Neuron (in vitro differentiated cells): Measurements from ENCODE around the gene PFN3.

Experiments used
- H2AFZ ChIP-seq: one replicate; pipeline ENCODE4 v1.6.1; 2013; ENCODE audit warnings: low read depth, mild to moderate bottlenecking, inconsistent platforms, low read length, moderate library complexity
- H3K27me3 ChIP-seq: one replicate; pipeline ENCODE4 v1.6.1; 2013; ENCODE audit warnings: low read length; ENCODE audit not compliant: insufficient read depth
- H3K36me3 ChIP-seq: one replicate; pipeline ENCODE4 v1.6.1; 2013; ENCODE audit warnings: low read length; ENCODE audit not compliant: insufficient read depth
- H3K4me1 ChIP-seq: one replicate; pipeline ENCODE4 v1.6.1; 2013; ENCODE audit warnings: low read length; ENCODE audit not compliant: insufficient read depth
- H3K4me3 ChIP-seq: 2 replicates; pipeline ENCODE4 v1.5.1; 2013; ENCODE audit warnings: mild to moderate bottlenecking, low read length, moderate library complexity
- H3K9me3 ChIP-seq: one replicate; pipeline ENCODE4 v1.6.1; 2013; ENCODE audit warnings: low read length

PFN3 gene

DNA sequence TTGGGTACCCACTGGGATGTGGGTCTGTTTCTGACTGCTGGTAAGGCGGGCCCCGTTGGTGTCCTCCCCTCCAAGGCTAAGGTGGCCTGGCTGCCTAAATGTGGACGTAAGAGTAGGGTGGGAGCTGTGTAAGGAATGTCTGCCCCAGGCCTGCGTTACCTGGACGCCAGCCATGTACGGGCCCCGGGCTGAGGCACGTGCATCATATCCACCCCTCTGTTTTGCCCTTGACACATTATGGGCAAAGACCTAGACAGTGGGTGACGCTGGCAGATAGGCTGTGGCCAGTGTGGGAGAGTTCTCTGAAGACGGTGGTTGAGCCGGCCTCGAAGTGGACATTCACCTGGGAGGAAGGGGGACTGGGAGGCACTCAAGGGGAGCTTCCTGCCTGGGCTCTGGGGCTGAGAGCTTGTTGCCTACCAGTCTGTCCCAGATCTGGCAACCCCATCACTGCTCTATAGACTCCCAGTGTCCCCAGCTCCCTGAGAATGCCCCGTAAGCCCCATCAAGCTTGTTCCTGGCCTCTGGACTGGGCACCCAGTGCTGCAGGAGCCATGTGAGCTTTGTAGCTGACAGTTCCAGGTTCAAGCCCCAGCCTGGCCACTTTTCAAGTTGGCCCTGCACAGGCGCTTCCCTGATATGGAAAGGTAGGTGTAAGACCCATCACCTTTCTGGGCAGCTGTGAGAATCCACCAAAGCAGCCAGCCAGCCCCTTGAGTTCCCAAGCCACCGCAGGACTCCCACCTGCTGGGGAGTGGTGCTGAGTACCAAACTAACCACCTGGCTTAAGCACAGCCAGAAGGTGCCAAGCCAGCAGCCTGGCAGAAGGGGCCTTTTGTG is 42.9 kb upstream of the PFN3 start:
- no peak overlapping the region for H2AFZ ChIP-seq
- H3K4me1 ChIP-seq, result peaks cover 35% of the 10 kb centered on the region
- H3K9me3 ChIP-seq, result no peaks in the 10 kb centered on the region
- no peaks in the 10 kb centered on the region for H3K27me3 ChIP-seq
- peaks cover 10% of the 10 kb centered on the region for H3K36me3 ChIP-seq
- H3K4me3 ChIP-seq, result no peak overlapping the region

DNA sequence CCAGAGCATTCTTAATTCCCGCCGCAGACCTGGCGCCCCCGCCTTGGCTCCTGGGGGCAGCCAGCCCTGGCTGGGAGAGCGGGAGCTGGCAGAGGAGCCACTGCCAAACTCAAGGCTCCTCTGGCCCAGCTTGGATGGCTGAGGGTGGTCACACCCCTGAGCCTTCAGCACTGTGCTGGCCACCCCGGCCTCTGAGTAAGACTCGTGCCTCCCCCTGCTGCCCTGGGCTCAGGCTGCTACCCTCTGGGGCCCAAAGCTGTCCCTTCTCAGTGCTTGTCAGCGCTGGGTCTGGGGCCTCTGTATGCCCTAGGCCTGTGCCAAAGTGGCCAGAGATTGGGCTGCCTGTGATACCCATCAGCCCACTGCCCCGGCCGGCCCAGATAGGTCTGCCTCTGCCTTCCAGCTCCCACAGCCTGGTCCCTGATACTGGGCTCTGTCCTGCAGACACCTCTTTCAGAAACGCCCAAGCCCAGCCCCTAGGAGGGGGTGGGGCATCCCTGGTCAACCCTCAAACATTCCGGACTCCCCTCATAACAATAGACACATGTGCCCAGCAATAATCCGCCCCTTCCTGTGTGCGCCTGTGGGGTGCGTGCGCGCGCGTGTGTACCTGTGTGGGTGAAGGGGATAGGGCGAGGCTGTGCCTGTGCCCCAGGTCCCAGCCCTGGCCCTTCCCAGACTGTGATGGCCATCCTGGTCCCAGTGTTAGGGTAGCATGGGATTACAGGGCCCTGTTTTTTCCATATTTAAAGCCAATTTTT is 41.8 kb upstream of the PFN3 start:
- no peak overlapping the region for H2AFZ ChIP-seq
- no peaks in the 10 kb centered on the region for H3K27me3 ChIP-seq
- no peaks in the 10 kb centered on the region for H3K9me3 ChIP-seq
- no peak overlapping the region for H3K4me3 ChIP-seq
- H3K36me3 ChIP-seq, result peaks cover 19% of the 10 kb centered on the region
- peaks cover 24% of the 10 kb centered on the region for H3K4me1 ChIP-seq

DNA sequence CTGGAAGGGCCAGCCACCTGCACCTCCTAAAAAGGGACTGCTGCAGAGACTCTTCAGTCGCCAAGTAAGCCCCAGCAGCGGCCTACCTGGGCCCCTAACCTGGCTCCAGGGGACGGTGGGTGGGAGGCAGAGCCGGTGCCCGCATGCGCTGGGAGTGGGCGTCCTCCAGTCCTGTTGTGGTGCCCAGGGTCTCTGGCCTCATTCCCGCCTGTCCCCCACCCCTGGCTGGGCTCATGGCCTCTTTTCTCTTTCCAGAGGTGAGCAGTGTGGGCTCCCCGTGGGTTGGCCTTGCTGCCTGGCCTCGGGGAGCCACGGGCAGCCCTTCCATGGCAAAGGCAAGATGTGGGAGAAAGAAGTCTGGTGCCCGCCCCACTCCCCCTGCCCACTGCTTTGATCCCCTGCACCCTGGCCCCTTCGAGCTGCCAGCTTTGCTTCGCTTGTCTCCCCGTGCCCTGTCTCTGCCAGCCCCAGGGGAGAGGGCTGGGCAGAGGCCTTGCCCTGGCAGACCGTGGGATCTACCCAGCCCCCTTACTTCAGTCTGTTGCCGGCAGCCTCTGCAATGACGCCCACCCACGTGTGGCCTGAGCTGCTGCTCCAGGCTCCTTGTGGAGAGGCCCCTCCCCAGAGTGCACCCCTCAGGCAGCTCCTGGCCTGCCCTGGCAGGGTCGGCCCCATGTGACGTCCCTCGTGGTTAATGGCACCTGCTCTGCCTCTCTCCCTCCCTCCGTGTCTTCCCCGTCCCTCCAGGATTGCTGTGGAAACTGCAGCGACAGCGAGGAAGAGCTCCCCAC is 40.7 kb upstream of the PFN3 start:
- Histone ChIP-seq H3K9me3 (no peaks in the 10 kb centered on the region), H3K4me1 (peaks cover 22% of the 10 kb centered on the region), H3K27me3 (no peaks in the 10 kb centered on the region), H2AFZ (no peak overlapping the region), H3K36me3 (peaks cover 22% of the 10 kb centered on the region), H3K4me3 (no peak overlapping the region)

DNA sequence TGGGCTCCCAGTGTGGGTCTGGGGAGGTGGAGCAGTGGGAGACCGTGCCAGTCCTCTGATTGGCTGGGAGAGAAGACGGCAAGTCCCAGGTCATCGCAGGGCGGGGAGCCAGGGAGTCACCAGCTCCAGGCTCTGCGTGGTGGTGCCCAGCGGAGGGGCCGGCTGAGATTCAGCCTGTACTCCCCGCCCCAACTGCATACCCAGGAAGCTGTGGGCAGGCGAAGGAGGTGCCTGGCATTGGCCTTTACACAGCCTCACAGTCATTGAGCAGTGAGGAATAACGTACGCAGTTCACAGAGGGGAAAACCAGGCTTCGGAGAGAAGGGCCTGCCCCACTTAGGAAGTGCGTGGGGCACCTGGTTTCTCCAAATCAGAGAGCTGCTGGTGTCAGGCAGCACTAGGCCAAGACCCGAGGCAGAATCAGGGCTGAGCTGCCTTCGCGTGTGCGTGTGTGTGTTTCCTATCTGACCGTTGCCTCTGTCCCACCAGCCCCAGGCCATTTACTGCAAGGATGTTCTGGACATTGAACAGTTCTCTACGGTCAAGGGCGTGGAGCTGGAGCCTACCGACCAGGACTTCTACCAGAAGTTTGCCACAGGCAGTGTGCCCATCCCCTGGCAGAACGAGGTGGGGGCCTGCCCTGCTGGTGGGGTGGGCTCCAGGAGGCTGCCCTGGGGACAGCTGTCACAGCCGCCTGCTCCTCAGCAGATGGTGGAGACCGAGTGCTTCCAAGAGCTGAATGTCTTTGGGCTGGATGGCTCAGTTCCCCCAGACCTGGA is 39.9 kb upstream of the PFN3 start:
- Histone ChIP-seq H2AFZ (no peak overlapping the region), H3K4me1 (peaks cover 14% of the 10 kb centered on the region), H3K9me3 (no peaks in the 10 kb centered on the region), H3K36me3 (peaks cover 28% of the 10 kb centered on the region), H3K4me3 (no peak overlapping the region), H3K27me3 (no peaks in the 10 kb centered on the region)

DNA sequence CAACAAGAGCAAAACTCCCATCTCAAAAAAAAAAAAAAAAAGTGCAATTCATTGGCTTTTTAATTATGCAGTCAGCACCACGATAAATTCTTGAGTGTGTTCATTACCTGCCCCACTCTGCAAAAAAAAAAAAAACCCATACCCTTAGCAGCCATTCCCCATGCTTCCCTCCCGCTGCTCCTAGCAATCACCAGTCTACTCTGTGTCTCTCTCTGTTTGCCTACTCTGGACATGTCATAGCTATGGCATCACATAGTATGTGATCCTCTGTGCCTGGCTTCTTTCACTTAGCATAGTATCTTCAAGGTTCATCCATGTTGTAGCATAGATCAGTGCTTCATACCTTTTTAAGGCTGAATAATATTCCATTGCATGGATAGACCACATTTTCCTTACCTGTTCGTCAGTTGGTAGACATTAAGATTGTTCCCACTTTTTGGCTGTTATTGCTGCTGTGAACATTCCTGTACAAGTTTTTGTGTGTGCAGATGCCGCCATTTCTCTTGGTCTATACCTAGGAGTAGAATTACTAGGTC is 39.1 kb upstream of the PFN3 start:
- Histone ChIP-seq H3K27me3 (no peaks in the 10 kb centered on the region), H3K4me1 (peaks cover 6% of the 10 kb centered on the region), H3K36me3 (peaks cover 32% of the 10 kb centered on the region), H3K9me3 (no peaks in the 10 kb centered on the region), H3K4me3 (no peak overlapping the region), H2AFZ (no peak overlapping the region)

DNA sequence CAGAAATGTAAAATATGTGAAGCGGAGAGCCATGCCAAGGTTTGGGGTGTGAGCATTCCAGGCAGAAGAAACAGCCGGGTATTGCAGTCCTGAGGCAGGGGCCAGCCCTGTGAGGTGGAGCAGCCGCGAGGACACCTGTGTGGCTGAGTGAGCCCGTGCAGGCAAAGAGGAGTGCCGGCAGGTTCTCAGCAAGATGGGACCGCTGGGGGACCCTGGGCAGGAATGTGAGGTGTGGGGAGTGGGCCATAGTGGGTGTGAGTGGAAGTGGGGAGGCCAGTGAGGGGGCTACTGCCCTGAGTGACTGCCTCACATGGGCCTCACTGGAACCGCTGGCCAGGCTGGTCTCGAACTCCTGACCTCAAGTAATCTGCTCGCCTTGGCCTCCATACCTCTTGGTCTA is 38.0 kb upstream of the PFN3 start:
- H3K27me3 ChIP-seq, result no peaks in the 10 kb centered on the region
- H3K4me1 ChIP-seq, result no peaks in the 10 kb centered on the region
- no peak overlapping the region for H3K4me3 ChIP-seq
- no peaks in the 10 kb centered on the region for H3K9me3 ChIP-seq
- no peak overlapping the region for H2AFZ ChIP-seq
- H3K36me3 ChIP-seq, result peaks cover 43% of the 10 kb centered on the region

DNA sequence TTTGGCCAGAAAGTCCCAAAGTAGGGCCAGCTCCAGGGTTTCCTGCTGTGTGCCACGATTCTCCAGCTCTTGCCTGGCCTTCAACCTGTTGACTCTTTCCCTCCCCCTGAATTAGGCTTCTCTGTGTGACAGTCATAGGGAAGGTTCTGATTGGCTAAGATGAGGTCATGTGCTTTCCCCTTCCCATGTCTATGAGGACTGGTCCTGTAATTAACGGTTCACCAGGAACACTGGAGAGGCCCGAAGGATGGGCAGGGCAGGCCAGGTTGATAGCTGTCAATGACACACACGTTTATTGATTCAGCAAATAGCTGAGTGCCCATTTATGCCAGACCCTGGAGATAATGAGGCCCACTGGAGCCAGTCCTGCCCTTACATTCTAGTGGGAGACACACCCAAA is 37.2 kb upstream of the PFN3 start:
- H3K27me3 ChIP-seq, result no peaks in the 10 kb centered on the region
- H3K36me3 ChIP-seq, result peaks cover 51% of the 10 kb centered on the region
- no peak overlapping the region for H3K4me3 ChIP-seq
- H3K9me3 ChIP-seq, result no peaks in the 10 kb centered on the region
- H2AFZ ChIP-seq, result no peak overlapping the region
- no peaks in the 10 kb centered on the region for H3K4me1 ChIP-seq

DNA sequence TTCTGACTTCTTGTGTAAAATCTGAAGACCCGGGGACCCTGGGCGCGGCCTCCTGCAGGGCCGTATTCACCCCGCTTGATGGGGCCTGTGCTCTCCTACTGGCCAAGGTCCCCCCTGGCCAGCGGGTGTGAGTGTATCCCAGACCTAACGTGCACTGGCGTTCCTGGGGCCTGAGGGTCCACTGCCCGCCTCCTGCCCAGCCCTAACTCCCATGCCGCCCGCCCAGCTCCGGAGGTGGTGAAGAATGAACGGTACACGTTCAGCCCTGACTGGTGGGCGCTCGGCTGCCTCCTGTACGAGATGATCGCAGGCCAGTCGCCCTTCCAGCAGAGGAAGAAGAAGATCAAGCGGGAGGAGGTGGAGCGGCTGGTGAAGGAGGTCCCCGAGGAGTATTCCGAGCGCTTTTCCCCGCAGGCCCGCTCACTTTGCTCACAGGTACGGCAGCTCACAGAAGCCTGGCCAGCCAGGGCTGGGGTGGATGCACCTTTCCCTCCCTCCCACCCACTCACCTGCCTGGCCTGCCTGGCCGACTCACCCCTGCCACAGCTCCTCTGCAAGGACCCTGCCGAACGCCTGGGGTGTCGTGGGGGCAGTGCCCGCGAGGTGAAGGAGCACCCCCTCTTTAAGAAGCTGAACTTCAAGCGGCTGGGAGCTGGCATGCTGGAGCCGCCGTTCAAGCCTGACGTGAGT is 35.5 kb upstream of the PFN3 start:
- Histone ChIP-seq H2AFZ (no peak overlapping the region), H3K36me3 (peaks cover 58% of the 10 kb centered on the region), H3K27me3 (no peaks in the 10 kb centered on the region)

DNA sequence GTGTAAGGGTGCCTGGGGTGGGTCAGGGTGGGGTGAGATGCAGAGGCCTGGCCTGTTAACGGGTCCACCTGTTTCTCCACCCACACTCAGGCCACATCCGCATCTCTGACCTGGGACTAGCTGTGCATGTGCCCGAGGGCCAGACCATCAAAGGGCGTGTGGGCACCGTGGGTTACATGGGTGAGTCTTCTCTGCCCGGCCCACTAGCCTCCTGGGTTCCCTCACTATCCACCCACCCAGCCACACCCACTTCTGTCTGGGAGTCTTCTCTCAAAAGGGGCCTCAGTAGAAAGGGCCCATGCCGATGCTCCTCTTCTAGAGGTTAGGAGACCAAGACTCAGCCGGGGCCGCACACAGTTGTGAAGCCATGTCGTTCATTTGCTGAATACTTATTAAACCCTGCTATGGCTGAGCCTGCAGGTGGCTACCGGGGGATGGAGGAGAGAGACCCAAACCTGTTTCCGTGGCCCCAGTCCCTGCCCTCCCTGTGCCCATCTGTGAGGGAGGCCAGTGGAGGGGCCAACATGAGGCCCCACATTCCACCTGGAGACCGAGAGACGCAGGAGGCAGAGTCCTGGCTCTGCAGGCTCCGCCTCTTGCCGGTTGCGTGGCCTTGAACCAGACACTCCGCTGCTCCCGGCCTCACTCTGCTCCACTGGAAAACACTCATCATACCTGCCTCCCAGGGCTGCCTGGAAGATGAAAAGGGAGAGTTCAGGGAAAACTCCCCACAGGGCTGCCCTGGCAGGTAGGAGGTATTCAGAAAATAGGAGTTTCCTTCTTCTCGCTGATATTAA is 34.7 kb upstream of the PFN3 start:
- Histone ChIP-seq H3K4me3 (no peak overlapping the region), H2AFZ (no peak overlapping the region), H3K27me3 (no peaks in the 10 kb centered on the region), H3K36me3 (peaks cover 58% of the 10 kb centered on the region), H3K9me3 (no peaks in the 10 kb centered on the region), H3K4me1 (no peaks in the 10 kb centered on the region)

More for the DNA sequence above, 35.5 kb upstream of the PFN3 start:
- Histone ChIP-seq H3K9me3 (no peaks in the 10 kb centered on the region), H3K4me3 (no peak overlapping the region), H3K4me1 (no peaks in the 10 kb centered on the region)

DNA sequence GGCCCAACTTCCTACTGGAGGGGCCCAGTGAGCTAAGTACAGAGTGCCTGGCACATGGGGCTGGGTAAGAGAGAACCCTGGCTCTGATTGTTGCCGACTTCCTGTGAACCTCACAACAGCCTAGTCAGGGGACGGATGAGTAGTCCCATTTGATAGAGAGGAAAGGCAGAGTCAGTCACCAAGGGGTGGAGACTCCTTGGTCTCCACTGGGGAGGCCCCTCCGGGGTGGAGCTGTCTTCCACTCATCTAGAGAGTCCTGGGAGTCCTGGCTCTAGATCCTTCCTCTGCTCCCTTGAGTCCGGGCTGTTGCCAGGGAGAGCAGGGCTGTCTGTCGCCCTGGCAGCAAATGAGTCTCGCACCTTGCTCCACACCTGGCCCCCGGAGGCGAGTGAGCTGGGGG is 34.0 kb upstream of the PFN3 start:
- no peak overlapping the region for H2AFZ ChIP-seq

DNA sequence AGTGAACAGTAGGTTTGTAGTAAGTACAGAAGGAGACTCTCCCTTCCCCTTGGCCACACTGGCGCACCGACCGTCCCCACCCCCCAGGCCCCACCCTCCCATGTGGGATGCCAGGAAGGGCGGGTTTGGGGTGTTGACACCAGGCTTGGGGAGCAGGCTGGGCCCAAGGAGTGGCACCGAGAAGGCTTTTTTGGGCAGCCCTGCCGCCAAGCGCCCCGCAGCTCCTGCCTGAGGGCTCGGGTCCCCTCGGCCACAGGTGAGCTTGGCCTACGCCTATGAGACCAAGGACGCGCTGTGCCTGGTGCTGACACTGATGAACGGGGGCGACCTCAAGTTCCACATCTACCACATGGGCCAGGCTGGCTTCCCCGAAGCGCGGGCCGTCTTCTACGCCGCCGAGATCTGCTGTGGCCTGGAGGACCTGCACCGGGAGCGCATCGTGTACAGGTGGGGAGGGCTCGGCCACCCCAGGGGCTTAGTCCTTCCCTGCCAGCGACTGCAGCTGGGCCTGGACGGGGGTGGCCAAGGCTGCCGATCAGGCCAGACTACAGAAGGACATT is 33.3 kb upstream of the PFN3 start:
- Histone ChIP-seq H3K9me3 (no peaks in the 10 kb centered on the region), H3K36me3 (peaks cover 56% of the 10 kb centered on the region), H2AFZ (no peak overlapping the region), H3K4me3 (no peak overlapping the region), H3K4me1 (no peaks in the 10 kb centered on the region), H3K27me3 (no peaks in the 10 kb centered on the region)

More for the DNA sequence above, 34.0 kb upstream of the PFN3 start:
- H3K4me1 ChIP-seq, result no peaks in the 10 kb centered on the region
- H3K36me3 ChIP-seq, result peaks cover 58% of the 10 kb centered on the region
- H3K27me3 ChIP-seq, result no peaks in the 10 kb centered on the region
- no peaks in the 10 kb centered on the region for H3K9me3 ChIP-seq
- H3K4me3 ChIP-seq, result no peak overlapping the region
